ENCODE data around the gene MSRB3. TPM values are rescaled to one million over a fixed set of nuclear protein-coding genes. Genes with fewer than 3 reads are reported as not detected.

MSRB3 gene
- total RNA-seq, 5 donors from 2014 or later (not counting 1 experiment from before 2014, with no cell fraction given) = 0.22 to 0.90 (median 0.56) TPM

DNA sequence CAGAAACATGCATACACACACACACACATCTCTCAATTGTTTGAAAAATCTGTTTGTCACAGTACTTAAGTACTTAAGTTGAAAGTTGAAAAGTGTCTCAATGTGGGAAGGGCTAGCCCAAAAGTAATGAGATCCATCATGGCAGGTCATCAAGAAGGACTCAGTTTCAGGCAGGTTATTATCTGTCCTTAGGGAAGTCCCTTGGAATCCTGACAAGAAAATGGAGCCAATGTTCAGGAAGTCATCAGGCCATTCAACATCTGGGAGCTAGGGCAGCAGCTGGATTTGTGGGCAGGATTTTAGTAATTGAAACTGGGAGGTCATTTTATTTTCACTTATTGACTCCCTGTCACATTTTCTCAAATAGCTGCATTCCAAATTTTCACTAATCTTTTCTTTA, 56.0 kb downstream of the MSRB3 start:
- POLR2A ChIA-PET = no interaction called here
- H3K4me3 Mint-ChIP-seq = no peak overlapping the region
- no peaks in the 10 kb centered on the region for H3K4me1 Mint-ChIP-seq
- H3K27me3 Mint-ChIP-seq = peaks cover 11 to 14% of the 10 kb centered on the region in 2 donors
- H3K4me3 ChIP-seq (ENCODE audit: control insufficient read depth in 1 of 2, extremely low read depth in 1 of 2, low read length in 1 of 2) = no peak overlapping the region
- CTCF ChIA-PET = no interaction called here
- ATAC-seq (replicated peaks in 1 of 4) = no peak
- peaks cover 0 to 6% of the 10 kb centered on the region in 2 experiments for H3K27me3 ChIP-seq (replicated peaks in 1 of 2; ENCODE audit: control insufficient read depth in 2 of 2, extremely low read depth in 1 of 2, insufficient read depth in 2 of 2, low read length in 1 of 2)
- no peaks in the 10 kb centered on the region for H3K9me3 ChIP-seq
- H3K36me3 Mint-ChIP-seq = no peaks in the 10 kb centered on the region
- H3K36me3 ChIP-seq (ENCODE audit: control insufficient read depth in 2 of 2, extremely low read depth in 1 of 2, insufficient read depth in 1 of 2, low read length in 1 of 2) = no peaks in the 10 kb centered on the region
- H3K4me1 ChIP-seq (ENCODE audit: control insufficient read depth in 1 of 2, extremely low read depth in 1 of 2, insufficient read depth in 2 of 2, low read length in 2 of 2) = no peaks in the 10 kb centered on the region
- no peaks in the 10 kb centered on the region for H3K9me3 Mint-ChIP-seq
- H3K27ac ChIP-seq (ENCODE audit: low read length) = no peak overlapping the region
- DNase-seq = no peak
- H3K27ac Mint-ChIP-seq = no peak overlapping the region

DNA sequence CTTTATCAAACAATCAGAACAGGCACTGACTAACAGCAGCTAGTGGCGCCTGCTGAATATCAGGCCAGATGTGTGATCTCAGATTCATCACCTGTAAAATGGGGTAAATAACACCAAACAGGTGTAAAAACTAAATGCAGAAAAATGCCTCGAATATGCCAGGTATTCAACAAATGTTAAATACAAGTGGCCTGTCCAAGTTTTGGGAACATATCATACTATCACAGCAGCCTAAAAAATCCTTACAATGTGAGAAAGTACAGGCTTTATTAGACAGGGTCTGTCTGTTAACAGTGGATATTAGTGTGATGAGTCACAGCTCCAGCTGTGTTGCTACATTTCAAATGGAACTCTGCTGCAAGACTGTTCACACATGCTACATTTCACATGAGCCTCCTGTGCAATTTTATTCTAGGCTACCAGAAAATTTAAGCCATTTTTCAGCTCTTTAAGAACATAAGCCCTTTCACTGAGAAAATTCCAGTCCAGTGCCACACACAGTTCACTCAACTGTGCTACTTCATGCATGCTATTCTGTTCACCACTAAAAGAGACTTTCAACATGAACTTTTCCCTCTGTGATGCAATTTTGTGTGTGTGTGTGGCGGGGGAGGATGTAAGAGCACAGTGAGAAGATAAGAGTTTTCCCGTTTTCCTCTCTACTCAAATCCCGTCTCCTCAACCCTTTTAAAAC, 56.7 kb downstream of the MSRB3 start:
- Mint-ChIP-seq H3K36me3 (no peaks in the 10 kb centered on the region), H3K4me1 (no peaks in the 10 kb centered on the region), H3K27ac (no peak overlapping the region), H3K27me3 (peaks cover 11 to 14% of the 10 kb centered on the region in 2 donors), H3K4me3 (no peak overlapping the region), H3K9me3 (no peaks in the 10 kb centered on the region)
- ATAC-seq (replicated peaks in 1 of 4) = no peak
- Histone ChIP-seq H3K27me3 (replicated peaks in 1 of 2; ENCODE audit: control insufficient read depth in 2 of 2, extremely low read depth in 1 of 2, insufficient read depth in 2 of 2, low read length in 1 of 2) (peaks cover 0 to 6% of the 10 kb centered on the region in 2 experiments), H3K4me3 (ENCODE audit: control insufficient read depth in 1 of 2, extremely low read depth in 1 of 2, low read length in 1 of 2) (no peak overlapping the region), H3K36me3 (ENCODE audit: control insufficient read depth in 2 of 2, extremely low read depth in 1 of 2, insufficient read depth in 1 of 2, low read length in 1 of 2) (no peaks in the 10 kb centered on the region), H3K27ac (ENCODE audit: low read length) (no peak overlapping the region), H3K9me3 (no peaks in the 10 kb centered on the region), H3K4me1 (ENCODE audit: control insufficient read depth in 1 of 2, extremely low read depth in 1 of 2, insufficient read depth in 2 of 2, low read length in 2 of 2) (no peaks in the 10 kb centered on the region)
- POLR2A ChIA-PET = no interaction called here
- DNase-seq = no peak
- no CpG with 5 or more reads among the region's 5 CpGs for WGBS (ENCODE audit: insufficient coverage)
- CTCF ChIA-PET = no interaction called here

DNA sequence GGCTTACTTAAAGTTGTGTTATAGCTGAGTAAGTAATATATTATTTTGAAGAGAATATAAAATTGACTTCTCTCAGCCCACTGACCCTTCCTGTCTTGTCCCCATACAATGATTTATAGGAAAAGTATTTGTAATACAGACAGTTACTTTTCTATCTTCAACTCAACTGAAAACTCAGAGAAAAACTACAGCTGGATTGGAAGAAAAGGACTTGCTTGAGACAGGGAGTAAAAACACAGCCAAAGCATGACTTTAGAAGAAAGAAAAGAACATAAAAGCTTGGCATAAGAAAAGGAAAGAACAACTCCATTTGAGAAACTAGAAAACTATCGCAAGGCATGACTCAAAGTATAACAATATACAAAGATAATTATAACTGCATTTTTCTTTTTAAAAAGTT, 57.5 kb downstream of the MSRB3 start:
- WGBS (ENCODE audit: insufficient coverage) = no CpG with 5 or more reads among the region's 1 CpG
- H3K27me3 Mint-ChIP-seq = peaks cover 7 to 13% of the 10 kb centered on the region in 2 donors
- H3K27me3 ChIP-seq (replicated peaks in 1 of 2; ENCODE audit: control insufficient read depth in 2 of 2, extremely low read depth in 1 of 2, insufficient read depth in 2 of 2, low read length in 1 of 2) = peaks cover 0 to 6% of the 10 kb centered on the region in 2 experiments
- no peak overlapping the region for H3K27ac Mint-ChIP-seq
- H3K4me3 ChIP-seq (ENCODE audit: control insufficient read depth in 1 of 2, extremely low read depth in 1 of 2, low read length in 1 of 2) = no peak overlapping the region
- H3K4me1 Mint-ChIP-seq = no peaks in the 10 kb centered on the region
- ATAC-seq (replicated peaks in 1 of 4) = no peak
- ChIA-PET POLR2A (no interaction called here), CTCF (interaction anchor here in 1 of 2 donors (0.6 kb wide), 1 partner anchor 9 kb away, joined by 4 read pairs; no protein-coding TSS in a partner anchor)
- H3K9me3 Mint-ChIP-seq = no peaks in the 10 kb centered on the region
- no peaks in the 10 kb centered on the region for H3K36me3 ChIP-seq (ENCODE audit: control insufficient read depth in 2 of 2, extremely low read depth in 1 of 2, insufficient read depth in 1 of 2, low read length in 1 of 2)
- no peak overlapping the region for H3K4me3 Mint-ChIP-seq
- H3K36me3 Mint-ChIP-seq = no peaks in the 10 kb centered on the region
- no peak for DNase-seq
- no peaks in the 10 kb centered on the region for H3K9me3 ChIP-seq
- no peak overlapping the region for H3K27ac ChIP-seq (ENCODE audit: low read length)
- H3K4me1 ChIP-seq (ENCODE audit: control insufficient read depth in 1 of 2, extremely low read depth in 1 of 2, insufficient read depth in 2 of 2, low read length in 2 of 2) = no peaks in the 10 kb centered on the region

DNA sequence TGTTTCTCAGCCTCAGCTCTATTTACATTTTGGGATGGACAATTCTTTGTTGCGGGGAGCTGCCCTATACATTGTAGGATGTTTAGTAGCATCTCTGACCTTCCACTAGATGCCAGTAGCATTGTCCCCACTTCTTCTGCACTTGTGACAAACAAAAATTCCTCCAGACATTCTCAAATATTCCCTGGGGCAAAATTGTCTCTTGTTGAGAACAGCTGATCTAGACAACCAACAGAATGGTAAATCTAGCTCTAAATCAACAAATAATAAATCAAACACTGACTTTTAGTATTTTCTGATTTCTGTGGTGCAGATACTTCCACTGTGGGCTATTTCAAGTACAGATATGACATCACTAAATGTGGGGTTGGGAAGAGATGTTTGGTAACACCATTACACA, 60.7 kb downstream of the MSRB3 start:
- CTCF ChIA-PET = interaction anchor here (0.6 kb wide), 2 partner anchors 17 to 1010 kb away, joined by 3 to 6 read pairs; no protein-coding TSS in a partner anchor
- Histone ChIP-seq H3K4me3 (ENCODE audit: control insufficient read depth in 1 of 2, extremely low read depth in 1 of 2, low read length in 1 of 2) (no peak overlapping the region), H3K27me3 (replicated peaks in 1 of 2; ENCODE audit: control insufficient read depth in 2 of 2, extremely low read depth in 1 of 2, insufficient read depth in 2 of 2, low read length in 1 of 2) (no peaks in the 10 kb centered on the region), H3K36me3 (ENCODE audit: control insufficient read depth in 2 of 2, extremely low read depth in 1 of 2, insufficient read depth in 1 of 2, low read length in 1 of 2) (no peaks in the 10 kb centered on the region), H3K9me3 (no peaks in the 10 kb centered on the region), H3K27ac (ENCODE audit: low read length) (no peak overlapping the region), H3K4me1 (ENCODE audit: control insufficient read depth in 1 of 2, extremely low read depth in 1 of 2, insufficient read depth in 2 of 2, low read length in 2 of 2) (no peaks in the 10 kb centered on the region)
- Mint-ChIP-seq H3K9me3 (no peaks in the 10 kb centered on the region), H3K4me3 (no peak overlapping the region), H3K27ac (no peak overlapping the region), H3K36me3 (no peaks in the 10 kb centered on the region), H3K4me1 (no peaks in the 10 kb centered on the region), H3K27me3 (peaks cover 8 to 10% of the 10 kb centered on the region in 2 donors)
- POLR2A ChIA-PET = no interaction called here
- ATAC-seq (replicated peaks in 1 of 4) (no peak), DNase-seq (no peak)
- WGBS (ENCODE audit: insufficient coverage) = no CpG with 5 or more reads among the region's 1 CpG

DNA sequence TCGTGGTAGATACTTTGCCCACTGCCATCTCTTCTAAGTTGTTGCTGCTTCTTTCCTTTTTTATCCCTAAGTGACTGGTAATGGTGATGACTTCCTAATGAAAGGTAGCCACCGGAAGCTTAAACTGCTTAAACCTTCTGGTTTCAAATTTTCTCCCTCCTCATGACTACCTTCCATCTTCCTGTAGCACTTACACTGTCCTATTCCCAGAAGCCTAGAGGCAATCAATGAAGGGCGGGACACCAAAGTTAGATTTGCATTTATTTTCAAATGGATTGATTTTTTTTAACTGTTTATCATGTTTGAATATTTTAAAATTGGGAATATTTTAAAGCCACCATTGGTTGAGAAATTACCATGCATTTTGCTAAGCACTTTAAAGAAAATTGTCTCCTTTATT, 64.7 kb downstream of the MSRB3 start:
- WGBS (ENCODE audit: insufficient coverage) = no CpG with 5 or more reads among the region's 3 CpGs
- H3K36me3 Mint-ChIP-seq = no peaks in the 10 kb centered on the region
- Histone ChIP-seq H3K4me3 (ENCODE audit: control insufficient read depth in 1 of 2, extremely low read depth in 1 of 2, low read length in 1 of 2) (no peak overlapping the region), H3K4me1 (ENCODE audit: control insufficient read depth in 1 of 2, extremely low read depth in 1 of 2, insufficient read depth in 2 of 2, low read length in 2 of 2) (no peaks in the 10 kb centered on the region), H3K27ac (ENCODE audit: low read length) (no peak overlapping the region), H3K9me3 (no peaks in the 10 kb centered on the region), H3K27me3 (replicated peaks in 1 of 2; ENCODE audit: control insufficient read depth in 2 of 2, extremely low read depth in 1 of 2, insufficient read depth in 2 of 2, low read length in 1 of 2) (no peaks in the 10 kb centered on the region), H3K36me3 (ENCODE audit: control insufficient read depth in 2 of 2, extremely low read depth in 1 of 2, insufficient read depth in 1 of 2, low read length in 1 of 2) (no peaks in the 10 kb centered on the region)
- no peak overlapping the region for H3K4me3 Mint-ChIP-seq
- H3K9me3 Mint-ChIP-seq = peaks cover 0 to 3% (median 0%) of the 10 kb centered on the region in 3 donors
- ChIA-PET CTCF (interaction anchor here in 1 of 2 donors (0.6 kb wide), 1 partner anchor 29 kb away, joined by 3 read pairs; no protein-coding TSS in a partner anchor), POLR2A (no interaction called here)
- H3K27me3 Mint-ChIP-seq = peaks cover 0 to 7% of the 10 kb centered on the region in 2 donors
- no peak for DNase-seq
- H3K4me1 Mint-ChIP-seq = no peaks in the 10 kb centered on the region
- ATAC-seq (replicated peaks in 1 of 4) = no peak
- H3K27ac Mint-ChIP-seq = no peak overlapping the region

DNA sequence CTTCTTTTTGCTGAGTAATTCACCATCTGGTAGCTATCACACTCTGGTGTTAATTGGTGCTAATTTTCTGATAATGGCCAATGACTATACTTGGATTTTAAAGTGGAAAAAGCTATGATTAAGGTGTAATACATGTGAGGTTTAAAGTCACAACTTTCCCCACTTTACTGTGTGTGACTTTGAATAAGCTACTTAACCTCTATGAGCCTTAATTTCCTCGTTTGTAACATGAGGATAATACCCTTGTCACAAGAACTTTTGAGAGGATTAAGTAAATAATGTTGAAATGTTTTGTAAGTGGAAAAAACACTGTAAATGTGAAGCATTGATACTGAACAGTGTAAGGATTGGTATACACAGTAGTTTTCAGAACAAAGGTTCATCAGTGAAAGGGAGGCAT, 65.3 kb downstream of the MSRB3 start:
- H3K27ac ChIP-seq (ENCODE audit: low read length) = no peak overlapping the region
- H3K4me3 ChIP-seq (ENCODE audit: control insufficient read depth in 1 of 2, extremely low read depth in 1 of 2, low read length in 1 of 2) = no peak overlapping the region
- H3K4me1 ChIP-seq (ENCODE audit: control insufficient read depth in 1 of 2, extremely low read depth in 1 of 2, insufficient read depth in 2 of 2, low read length in 2 of 2) = no peaks in the 10 kb centered on the region
- ChIA-PET CTCF (interaction anchor here in 1 of 2 donors (0.6 kb wide), 1 partner anchor 30 kb away, joined by 3 read pairs; no protein-coding TSS in a partner anchor), POLR2A (no interaction called here)
- no peaks in the 10 kb centered on the region for H3K9me3 ChIP-seq
- no CpG with 5 or more reads among the region's 1 CpG for WGBS (ENCODE audit: insufficient coverage)
- Mint-ChIP-seq H3K27ac (no peak overlapping the region), H3K4me3 (no peak overlapping the region), H3K4me1 (no peaks in the 10 kb centered on the region), H3K27me3 (peaks cover 0 to 7% of the 10 kb centered on the region in 2 donors), H3K36me3 (no peaks in the 10 kb centered on the region), H3K9me3 (peaks cover 0 to 6% (median 0%) of the 10 kb centered on the region in 3 donors)
- no peak for ATAC-seq (replicated peaks in 1 of 4)
- DNase-seq = no peak
- no peaks in the 10 kb centered on the region for H3K27me3 ChIP-seq (replicated peaks in 1 of 2; ENCODE audit: control insufficient read depth in 2 of 2, extremely low read depth in 1 of 2, insufficient read depth in 2 of 2, low read length in 1 of 2)
- H3K36me3 ChIP-seq (ENCODE audit: control insufficient read depth in 2 of 2, extremely low read depth in 1 of 2, insufficient read depth in 1 of 2, low read length in 1 of 2) = no peaks in the 10 kb centered on the region
